Measurements from ENCODE around the gene RGPD3.
"Not testable (repeated sequence)": the region's sequence is repeated elsewhere in the genome, so short reads cannot be mapped to it uniquely, and the experiment has no call there.

The RGPD3 gene

GRCh38 chr2:106468107-106468506 is at the start of gene RGPD3:
Gene RGPD3 (minus strand): TSS chr2:106468413. CDS start chr2:106468288, 125 bp downstream.
- not testable (repeated sequence) for DNase-seq

- DNase-seq: no peak
Observed at GRCh38 chr2:106517329-106517728, 49.1 kb upstream of the RGPD3 start.

GRCh38 chr2:106516864-106517263 is 48.7 kb upstream of the RGPD3 start:
- no peak for DNase-seq

GRCh38 chr2:106516436-106516835 is 48.2 kb upstream of the RGPD3 start:
- DNase-seq: no peak

GRCh38 chr2:106514827-106515226 is 46.6 kb upstream of the RGPD3 start:
- DNase-seq: not testable (repeated sequence)

GRCh38 chr2:106513391-106513790 is 45.2 kb upstream of the RGPD3 start:
- not testable (repeated sequence) for DNase-seq

- DNase-seq: not testable (repeated sequence)
Observed at GRCh38 chr2:106511934-106512333, 43.7 kb upstream of the RGPD3 start.

- not testable (repeated sequence) for DNase-seq
Observed at GRCh38 chr2:106511476-106511901, 43.3 kb upstream of the RGPD3 start.

- DNase-seq: not testable (repeated sequence)
Observed at GRCh38 chr2:106510791-106511190, 42.6 kb upstream of the RGPD3 start.

GRCh38 chr2:106509374-106509770 is 41.2 kb upstream of the RGPD3 start:
- not testable (repeated sequence) for DNase-seq

- DNase-seq: not testable (repeated sequence)
Observed at GRCh38 chr2:106508660-106509373, 40.6 kb upstream of the RGPD3 start.

GRCh38 chr2:106506002-106506687 is 37.9 kb upstream of the RGPD3 start:
- not testable (repeated sequence) for DNase-seq

GRCh38 chr2:106504787-106505186 is 36.6 kb upstream of the RGPD3 start:
- not testable (repeated sequence) for DNase-seq

GRCh38 chr2:106504192-106504591 is 36.0 kb upstream of the RGPD3 start:
- DNase-seq: not testable (repeated sequence)

- DNase-seq: not testable (repeated sequence)
Observed at GRCh38 chr2:106502351-106502750, 34.1 kb upstream of the RGPD3 start.

- DNase-seq: not testable (repeated sequence)
Observed at GRCh38 chr2:106500350-106500749, 32.1 kb upstream of the RGPD3 start.

- DNase-seq: not testable (repeated sequence)
Observed at GRCh38 chr2:106498549-106498948, 30.3 kb upstream of the RGPD3 start.

- not testable (repeated sequence) for DNase-seq
Observed at GRCh38 chr2:106492913-106493312, 24.7 kb upstream of the RGPD3 start.

- DNase-seq: not testable (repeated sequence)
Observed at GRCh38 chr2:106492399-106492798, 24.2 kb upstream of the RGPD3 start.

- DNase-seq: not testable (repeated sequence)
Observed at GRCh38 chr2:106489701-106490100, 21.5 kb upstream of the RGPD3 start.

GRCh38 chr2:106487386-106488191 is 19.4 kb upstream of the RGPD3 start:
- DNase-seq: not testable (repeated sequence)

GRCh38 chr2:106486551-106487385 is 18.6 kb upstream of the RGPD3 start, which contains the start of gene CD8B2:
Gene CD8B2 (plus strand): TSS chr2:106487364. CDS start chr2:106487427, 63 bp downstream.
- DNase-seq: not testable (repeated sequence)

Data from midbrain (tissue), 1 donor.